Spleen (tissue), 11 donors: Measurements from ENCODE around the gene PARD6G. TPM values are rescaled to one million over a fixed set of nuclear protein-coding genes. Genes with fewer than 3 reads are reported as not detected.

Source experiments
- DNase-seq: peaks from one replicate; pipeline ENCODE4 v3.0.0-alpha.2; 2020
- H3K27ac ChIP-seq, 8 donors: fragments of 200-600 bp; sonication (generic) in 7 of 8; 1 replicate in 4 of 8; 2 replicates in 4 of 8; pipeline versions ENCODE4 v1.5.0 to v1.8.0; 2016 to 2021; ENCODE audit warnings: inconsistent platforms in 4 of 8, mild to moderate bottlenecking in 4 of 8, moderate library complexity in 1 of 8
- H3K27me3 ChIP-seq, 7 donors: fragments of 200-600 bp; sonication (generic) in 6 of 7; replicated peaks in 1 of 7; 1 replicate in 4 of 7; 2 replicates in 3 of 7; pipeline versions ENCODE4 v1.5.0 to v1.8.0; 2016 to 2021; ENCODE audit warnings: inconsistent platforms in 3 of 7, mild to moderate bottlenecking in 1 of 7
- H3K36me3 ChIP-seq, 6 donors: fragments of 200-600 bp; sonication (generic) in 5 of 6; 1 replicate in 4 of 6; 2 replicates in 2 of 6; pipeline versions ENCODE4 v1.5.0 to v1.8.0; 2016 to 2021; ENCODE audit warnings: inconsistent platforms in 2 of 6
- H3K4me1 ChIP-seq, 6 donors: fragments of 200-600 bp; sonication (generic) in 5 of 6; 1 replicate in 3 of 6; 2 replicates in 3 of 6; pipeline versions ENCODE4 v1.5.0 to v1.8.0; 2016 to 2021; ENCODE audit warnings: inconsistent platforms in 3 of 6
- H3K4me3 ChIP-seq, 8 donors: fragments of 200-600 bp; sonication (generic) in 7 of 8; 1 replicate in 4 of 8; 2 replicates in 4 of 8; pipeline versions ENCODE4 v1.5.0 to v1.8.0; 2016 to 2021; ENCODE audit warnings: inconsistent platforms in 4 of 8, mild to moderate bottlenecking in 4 of 8, moderate library complexity in 2 of 8
- H3K9me3 ChIP-seq, 8 donors: fragments of 200-600 bp; sonication (generic) in 7 of 8; 1 replicate in 4 of 8; 2 replicates in 4 of 8; pipeline versions ENCODE4 v1.5.0 to v1.8.0; 2016 to 2021; ENCODE audit warnings: inconsistent platforms in 4 of 8
- CTCF ChIP-seq, 11 experiments: fragments of 200-600 bp in 7 of 11; fragments of 450-650 bp in 4 of 11; sonication (generic) in 4 of 11; IDR thresholded peaks in 8 of 11; conservative IDR thresholded peaks in 3 of 11; 1 replicate in 7 of 11; 2 replicates in 4 of 11; pipeline versions ENCODE4 v1.4.0 to v1.8.0; 2016 to 2021; ENCODE audit warnings: antibody characterized with exemption in 11 of 11, inconsistent platforms in 4 of 11, mild to moderate bottlenecking in 1 of 11
- POLR2A ChIP-seq, 3 donors: fragments of 450-650 bp; IDR thresholded peaks; one replicate each; pipeline ENCODE4 v1.5.1; 2017; ENCODE audit warnings: antibody characterized with exemption in 3 of 3, mild to moderate bottlenecking in 1 of 3
- POLR2AphosphoS5 ChIP-seq, 3 donors: sonication (generic); formaldehyde crosslinking; IDR thresholded peaks; one replicate each; pipeline ENCODE4 v1.5.1; 2017; ENCODE audit warnings: antibody characterized with exemption in 3 of 3
- whole genome bisulfite sequencing, 5 donors: extraction: QIAGEN DNeasy Blood & Tissue Kit in 3 of 5; methylation state at CpG; one replicate each; pipeline versions ENCODE4 v1.1.5 to v1.1.7; 2013 to 2018; 5-methylcytosine and 5-hydroxymethylcytosine counted together
- intact Hi-C: fragments of 100-400 bp; cut with DNase I; formaldehyde crosslinking; loops from one replicate; pipeline ENCODE4 v1.15.0; 2023; ENCODE audit warnings: low total_unique reads
- polyA plus RNA-seq, 3 donors: library from polyadenylated mRNA; stranded (reverse); fragments of 200-250 nt; gene quantifications; one replicate each; pipeline ENCODE4 v1.2.1, GENCODE V29; 2013
- total RNA-seq, 7 donors: library from RNA; depleted of rRNA in 3 of 7; stranded (reverse); fragments of >200 nt in 3 of 7; fragmentation: NEBNext Ultra II Directional in 4 of 7; extraction: Animal tissue kit (Norgen Biotek cat#: 25700) in 4 of 7; gene quantifications; one replicate each; pipeline versions ENCODE4 v1.1.0 to v1.2.1, GENCODE V29; 2016 to 2021
- donor health status: healthy with polysubstance abuse.
- donor health status: DM: no; HTN: no; CAD: no; lungs with moderate emphysema.
- donor health status: DM: no; HTN: no; CAD: no.
- donor health status: Bipolar disorder and iron deficiency.
- donor health status: healthy.
- donor health status: DM: no; HTN: no; CAD: no.
- donor health status: DM: yes; HTN: yes; CAD: no.

Gene PARD6G
- total and polyA plus RNA-seq, 10 donors: 0.30 to 6.8 (median 2.4) TPM

- H3K4me3 ChIP-seq: no peak overlapping the region
- intact Hi-C loops: no loop called here
- DNase-seq: no peak
- no peaks in the 10 kb centered on the region for H3K9me3 ChIP-seq
- no peak for TF ChIP-seq POLR2A (IDR thresholded peaks at IDR 0.05)
- TF ChIP-seq POLR2AphosphoS5 (IDR thresholded peaks at IDR 0.05): no peak
- no peak for TF ChIP-seq CTCF (IDR thresholded peaks at IDR 0.05 in 8 of 11, conservative IDR thresholded peaks at IDR 0.05 in 3 of 11)
- peaks cover 0 to 9% (median 0%) of the 10 kb centered on the region in 6 donors for H3K4me1 ChIP-seq
- H3K27ac ChIP-seq: no peak overlapping the region
- H3K36me3 ChIP-seq: peaks cover 0 to 41% (median 8%) of the 10 kb centered on the region in 6 donors
- no peaks in the 10 kb centered on the region for H3K27me3 ChIP-seq
- 68 to 95% (median 83%) methylated on average over 7 of the region's 7 CpGs for WGBS, 5 donors
These were observed 117.5 kb downstream of the PARD6G start for GRCh38 chr18:80129672-80130367.

DNA sequence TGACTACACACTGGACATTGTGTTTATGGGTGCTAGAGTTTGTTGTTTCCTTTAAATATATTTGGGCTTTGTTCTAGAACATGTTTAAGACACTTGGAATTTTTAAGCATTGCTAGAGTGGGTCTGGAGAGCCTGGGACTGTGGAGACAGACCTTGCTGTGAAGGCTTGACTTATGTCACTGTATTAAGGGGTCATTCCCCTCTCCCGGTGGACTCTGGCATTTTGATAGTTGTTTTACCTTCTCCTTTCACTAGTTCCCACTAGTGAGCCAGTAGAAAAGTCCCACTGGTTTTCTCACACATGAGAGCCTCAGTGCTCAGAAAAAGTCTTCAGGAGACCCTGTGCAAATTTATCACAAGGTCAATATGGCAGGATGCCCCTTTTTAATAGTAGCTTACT is 119.7 kb downstream of the PARD6G start:
- peaks cover 0 to 20% (median 0%) of the 10 kb centered on the region in 6 donors for H3K36me3 ChIP-seq
- H3K27ac ChIP-seq: no peak overlapping the region
- H3K9me3 ChIP-seq: no peaks in the 10 kb centered on the region
- TF ChIP-seq POLR2AphosphoS5 (IDR thresholded peaks at IDR 0.05): no peak
- no peak for TF ChIP-seq CTCF (IDR thresholded peaks at IDR 0.05 in 8 of 11, conservative IDR thresholded peaks at IDR 0.05 in 3 of 11)
- no peak for TF ChIP-seq POLR2A (IDR thresholded peaks at IDR 0.05)
- DNase-seq: no peak
- peaks cover 0 to 9% (median 0%) of the 10 kb centered on the region in 6 donors for H3K4me1 ChIP-seq
- no peaks in the 10 kb centered on the region for H3K27me3 ChIP-seq
- intact Hi-C loops: no loop called here
- H3K4me3 ChIP-seq: no peak overlapping the region
- 73 to 100% (median 95%) methylated on average over 1 of the region's 1 CpG for WGBS, 5 donors

DNA sequence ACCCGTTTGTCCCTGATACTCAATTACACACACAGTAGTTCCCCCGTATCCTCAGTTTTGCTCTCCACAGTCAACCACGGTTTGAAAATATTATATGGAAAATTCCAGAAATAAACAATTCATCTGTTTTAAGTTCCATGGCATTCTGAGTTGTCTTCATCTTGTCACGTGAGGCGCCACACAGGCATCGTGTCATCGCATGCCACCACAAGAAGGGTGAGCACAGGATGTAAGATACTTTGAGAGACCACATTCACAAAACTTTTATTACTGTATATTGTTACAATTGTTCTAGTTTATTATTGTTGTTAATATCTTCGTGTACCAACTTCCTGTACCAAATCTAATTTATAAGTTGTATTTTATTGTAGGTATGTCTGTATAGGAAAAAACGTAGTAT is 120.5 kb downstream of the PARD6G start:
- intact Hi-C loops: no loop called here

More for the DNA sequence above, 120.5 kb downstream of the PARD6G start:
- no peak for TF ChIP-seq POLR2A (IDR thresholded peaks at IDR 0.05)
- TF ChIP-seq POLR2AphosphoS5 (IDR thresholded peaks at IDR 0.05): no peak
- TF ChIP-seq CTCF (IDR thresholded peaks at IDR 0.05 in 8 of 11, conservative IDR thresholded peaks at IDR 0.05 in 3 of 11): no peak
- no peaks in the 10 kb centered on the region for H3K27me3 ChIP-seq
- H3K4me3 ChIP-seq: no peak overlapping the region
- H3K27ac ChIP-seq: no peak overlapping the region
- H3K4me1 ChIP-seq: peaks cover 0 to 9% (median 0%) of the 10 kb centered on the region in 6 donors
- H3K9me3 ChIP-seq: no peaks in the 10 kb centered on the region
- no peak for DNase-seq
- WGBS, 5 donors: 81 to 96% (median 91%) methylated on average over 9 of the region's 9 CpGs
- peaks cover 0 to 24% (median 0%) of the 10 kb centered on the region in 6 donors for H3K36me3 ChIP-seq
